Endodermal cell (in vitro differentiated cells): Measurements from ENCODE around the gene AGPS. TPM values are rescaled to one million over a fixed set of nuclear protein-coding genes. Genes with fewer than 3 reads are reported as not detected.

ENCODE experiments used
- DNase-seq: peaks from one replicate; pipeline ENCODE4 v3.0.0-alpha.2; 2017
- H3K27ac ChIP-seq: 2 replicates; pipeline ENCODE4 v1.5.1; 2013; ENCODE audit warnings: mild to moderate bottlenecking, low read depth, low read length, moderate library complexity
- H3K27me3 ChIP-seq: 2 replicates; pipeline ENCODE4 v1.6.1; 2013; ENCODE audit warnings: mild to moderate bottlenecking, low read length, moderate library complexity; ENCODE audit not compliant: insufficient read depth, control insufficient read depth, poor library complexity, severe bottlenecking
- H3K36me3 ChIP-seq: 2 replicates; pipeline ENCODE4 v1.7.0; 2013; ENCODE audit warnings: mild to moderate bottlenecking, low read length, moderate library complexity; ENCODE audit not compliant: control insufficient read depth, insufficient read depth
- H3K4me1 ChIP-seq: one replicate; pipeline ENCODE4 v1.7.0; 2013; ENCODE audit warnings: low read length; ENCODE audit not compliant: control insufficient read depth, insufficient read depth
- H3K4me3 ChIP-seq: 2 replicates; pipeline ENCODE4 v1.5.1; 2013; ENCODE audit warnings: mild to moderate bottlenecking, low read length, moderate library complexity
- H3K9ac ChIP-seq: 2 replicates; pipeline ENCODE4 v1.6.1; 2013; ENCODE audit warnings: mild to moderate bottlenecking, low read length, moderate library complexity; ENCODE audit not compliant: poor library complexity, severe bottlenecking; ENCODE audit errors: extremely low read depth
- H3K9me3 ChIP-seq: 2 replicates; pipeline ENCODE4 v1.6.1; 2013; ENCODE audit warnings: mild to moderate bottlenecking, low read length, moderate library complexity; ENCODE audit not compliant: control insufficient read depth
- H3K27ac Mint-ChIP-seq: 2 replicates; pipeline ENCODE4 v1.8.0; 2020; ENCODE audit warnings: mixed read lengths
- H3K27me3 Mint-ChIP-seq: 2 replicates; pipeline ENCODE4 v1.8.0; 2021; ENCODE audit warnings: mild to moderate bottlenecking, mixed read lengths; ENCODE audit not compliant: insufficient read depth
- H3K36me3 Mint-ChIP-seq: 2 replicates; pipeline ENCODE4 v1.8.0; 2020; ENCODE audit warnings: low read depth, mixed read lengths
- H3K4me1 Mint-ChIP-seq: 2 replicates; pipeline ENCODE4 v1.8.0; 2020; ENCODE audit warnings: mixed read lengths
- H3K4me3 Mint-ChIP-seq: 2 replicates; pipeline ENCODE4 v1.8.0; 2020; ENCODE audit warnings: mild to moderate bottlenecking, moderate library complexity, mixed read lengths
- H3K9me3 Mint-ChIP-seq: 2 replicates; pipeline ENCODE4 v1.8.0; 2020; ENCODE audit warnings: mild to moderate bottlenecking, mixed read lengths
- WGBS, 2 experiments: methylation state at CpG; one replicate each; pipeline versions ENCODE4 v1.1.5 to v1.1.7; 2013; ENCODE audit warnings: missing lambda C conversion rate in 2 of 2, mixed read lengths in 1 of 2; ENCODE audit not compliant: insufficient coverage in 1 of 2, insufficient read length in 1 of 2; 5-methylcytosine and 5-hydroxymethylcytosine counted together
- total RNA-seq, 2 donors: library from RNA; stranded (reverse); fragmentation: NEBNext Ultra II Directional in 1 of 2; extraction: Animal tissue kit (Norgen Biotek cat#: 25700) in 1 of 2; gene quantifications; 2 replicates in 1 of 2; 3 replicates in 1 of 2; pipeline ENCODE4 v1.2.1, GENCODE V29; 2021
- TF ChIP-seq, protein P1 (sequence below): fragments of 200-600 bp; sonication (generic); conservative IDR thresholded peaks from 2 replicates; pipeline ENCODE4 v1.5.0; 2021; ENCODE audit warnings: antibody characterized with exemption, mild to moderate bottlenecking

AGPS gene
- total RNA-seq, 2 donors from 2014 or later = 76.8 to 86.1 TPM

DNA sequence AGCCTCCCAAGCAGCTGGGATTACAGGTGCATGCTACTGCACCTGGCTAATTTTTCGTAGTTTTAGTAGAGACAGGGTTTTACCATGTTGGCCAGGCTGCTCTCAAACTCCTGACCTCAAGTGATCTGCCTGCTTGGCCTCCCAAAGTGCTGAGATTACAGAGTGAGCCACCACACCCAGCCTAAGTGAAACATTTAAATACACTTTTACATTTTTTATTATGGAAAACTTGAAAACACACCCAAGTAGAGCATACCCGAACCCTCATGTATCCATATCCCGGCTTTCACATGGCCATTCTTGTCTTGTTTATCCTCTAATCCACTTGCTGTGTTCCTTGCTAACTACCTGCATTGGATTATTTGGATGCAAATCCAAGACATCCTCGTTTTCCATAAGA, 13.2 kb upstream of the AGPS start:
- H3K4me3 Mint-ChIP-seq = no peak overlapping the region
- DNase-seq = no peak
- WGBS, 2 experiments = 92 to 94% methylated on average over 4 of the region's 4 CpGs
- no peaks in the 10 kb centered on the region for H3K36me3 ChIP-seq
- H3K9me3 ChIP-seq = peaks cover under 1% of the 10 kb centered on the region
- peaks cover 16% of the 10 kb centered on the region for H3K4me1 Mint-ChIP-seq
- no peak overlapping the region for H3K27ac ChIP-seq
- H3K27me3 ChIP-seq = no peaks in the 10 kb centered on the region
- no peak overlapping the region for H3K27ac Mint-ChIP-seq
- peaks cover 2% of the 10 kb centered on the region for H3K9me3 Mint-ChIP-seq
- H3K36me3 Mint-ChIP-seq = peaks cover 9% of the 10 kb centered on the region
- no peak overlapping the region for H3K9ac ChIP-seq
- no peak overlapping the region for H3K4me3 ChIP-seq
- H3K27me3 Mint-ChIP-seq = no peaks in the 10 kb centered on the region
- TF ChIP-seq, protein P1, sequence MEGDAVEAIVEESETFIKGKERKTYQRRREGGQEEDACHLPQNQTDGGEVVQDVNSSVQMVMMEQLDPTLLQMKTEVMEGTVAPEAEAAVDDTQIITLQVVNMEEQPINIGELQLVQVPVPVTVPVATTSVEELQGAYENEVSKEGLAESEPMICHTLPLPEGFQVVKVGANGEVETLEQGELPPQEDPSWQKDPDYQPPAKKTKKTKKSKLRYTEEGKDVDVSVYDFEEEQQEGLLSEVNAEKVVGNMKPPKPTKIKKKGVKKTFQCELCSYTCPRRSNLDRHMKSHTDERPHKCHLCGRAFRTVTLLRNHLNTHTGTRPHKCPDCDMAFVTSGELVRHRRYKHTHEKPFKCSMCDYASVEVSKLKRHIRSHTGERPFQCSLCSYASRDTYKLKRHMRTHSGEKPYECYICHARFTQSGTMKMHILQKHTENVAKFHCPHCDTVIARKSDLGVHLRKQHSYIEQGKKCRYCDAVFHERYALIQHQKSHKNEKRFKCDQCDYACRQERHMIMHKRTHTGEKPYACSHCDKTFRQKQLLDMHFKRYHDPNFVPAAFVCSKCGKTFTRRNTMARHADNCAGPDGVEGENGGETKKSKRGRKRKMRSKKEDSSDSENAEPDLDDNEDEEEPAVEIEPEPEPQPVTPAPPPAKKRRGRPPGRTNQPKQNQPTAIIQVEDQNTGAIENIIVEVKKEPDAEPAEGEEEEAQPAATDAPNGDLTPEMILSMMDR = no peak
- peaks cover 4% of the 10 kb centered on the region for H3K4me1 ChIP-seq

DNA sequence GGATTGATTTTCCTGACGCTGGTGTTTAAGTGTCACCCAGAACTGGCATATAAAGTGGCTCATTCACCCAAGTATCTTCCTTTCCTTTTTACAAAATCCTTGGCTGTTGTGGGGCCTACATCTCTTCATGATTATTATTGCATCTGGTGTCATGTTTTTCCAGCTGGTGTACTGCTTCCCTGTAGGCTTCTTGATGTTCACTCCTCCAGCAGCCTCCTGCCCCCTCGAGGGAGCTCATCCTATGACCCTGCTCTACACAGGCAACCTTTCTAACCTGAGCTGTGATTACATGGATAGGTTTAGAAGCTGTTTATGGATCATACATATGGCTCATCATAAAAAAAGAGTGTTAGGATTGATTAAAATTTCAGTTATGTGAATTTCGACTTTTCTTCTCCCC, 12.4 kb upstream of the AGPS start:
- Mint-ChIP-seq H3K4me3 (no peak overlapping the region), H3K36me3 (peaks cover 9% of the 10 kb centered on the region), H3K9me3 (no peaks in the 10 kb centered on the region), H3K27ac (no peak overlapping the region), H3K27me3 (no peaks in the 10 kb centered on the region), H3K4me1 (peaks cover 16% of the 10 kb centered on the region)
- Histone ChIP-seq H3K9me3 (no peaks in the 10 kb centered on the region), H3K27ac (no peak overlapping the region), H3K27me3 (no peaks in the 10 kb centered on the region), H3K36me3 (no peaks in the 10 kb centered on the region), H3K4me1 (peaks cover 4% of the 10 kb centered on the region), H3K9ac (no peak overlapping the region), H3K4me3 (no peak overlapping the region)
- WGBS, 2 experiments = 89 to 93% methylated on average over 2 to 3 of the region's 3 CpGs
- TF ChIP-seq, protein P1 = no peak
- DNase-seq = no peak

DNA sequence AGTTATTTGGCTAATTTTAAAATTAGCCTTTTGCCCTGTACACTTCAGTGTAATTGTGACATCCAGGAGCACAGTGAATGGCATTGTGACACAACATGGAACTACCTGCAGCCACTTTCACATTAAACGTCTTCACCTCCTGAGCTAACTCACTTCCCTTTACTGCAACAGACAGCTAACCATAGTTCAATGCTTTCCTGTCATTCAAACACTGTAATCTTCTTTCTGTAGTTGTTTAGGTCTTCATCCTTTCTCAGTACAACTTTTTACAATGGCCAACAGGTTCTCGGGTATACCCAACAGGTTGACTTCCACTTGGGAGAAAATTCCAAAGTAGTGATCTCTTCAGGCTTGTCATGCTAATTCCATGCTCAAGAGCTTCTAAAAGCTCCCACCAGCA, 8.6 kb upstream of the AGPS start:
- no peaks in the 10 kb centered on the region for H3K4me1 ChIP-seq
- TF ChIP-seq, protein P1 = no peak
- H3K27ac Mint-ChIP-seq = no peak overlapping the region

More for the DNA sequence above, 8.6 kb upstream of the AGPS start:
- 59 to 62% methylated on average over 2 of the region's 2 CpGs for WGBS, 2 experiments
- Mint-ChIP-seq H3K4me3 (no peak overlapping the region), H3K4me1 (peaks cover 9% of the 10 kb centered on the region), H3K9me3 (no peaks in the 10 kb centered on the region), H3K36me3 (peaks cover 9% of the 10 kb centered on the region), H3K27me3 (no peaks in the 10 kb centered on the region)
- Histone ChIP-seq H3K27ac (no peak overlapping the region), H3K4me3 (no peak overlapping the region), H3K27me3 (no peaks in the 10 kb centered on the region), H3K9ac (no peak overlapping the region), H3K9me3 (no peaks in the 10 kb centered on the region), H3K36me3 (no peaks in the 10 kb centered on the region)
- no peak for DNase-seq
